AG10803 (cell line): ENCODE data around the gene GRID1.

Experiments
- DNase-seq: peaks from one replicate; pipeline ENCODE4 v3.0.0; 2010; ENCODE audit warnings: low read depth
- H3K4me3 ChIP-seq: 2 replicates; pipeline ENCODE4 v1.5.1; 2011; ENCODE audit warnings: mild to moderate bottlenecking, low read length, control low read depth
- CTCF ChIP-seq: conservative IDR thresholded peaks from 2 replicates; pipeline ENCODE4 v1.5.1; 2011; ENCODE audit warnings: mild to moderate bottlenecking, low read length, control low read depth, inconsistent platforms

The GRID1 gene

GRCh38 chr10:85983051-85983450, 383.5 kb downstream of the GRID1 start:
- no peak overlapping the region for H3K4me3 ChIP-seq
- TF ChIP-seq CTCF = no peak
- DNase-seq = no peak

DNA sequence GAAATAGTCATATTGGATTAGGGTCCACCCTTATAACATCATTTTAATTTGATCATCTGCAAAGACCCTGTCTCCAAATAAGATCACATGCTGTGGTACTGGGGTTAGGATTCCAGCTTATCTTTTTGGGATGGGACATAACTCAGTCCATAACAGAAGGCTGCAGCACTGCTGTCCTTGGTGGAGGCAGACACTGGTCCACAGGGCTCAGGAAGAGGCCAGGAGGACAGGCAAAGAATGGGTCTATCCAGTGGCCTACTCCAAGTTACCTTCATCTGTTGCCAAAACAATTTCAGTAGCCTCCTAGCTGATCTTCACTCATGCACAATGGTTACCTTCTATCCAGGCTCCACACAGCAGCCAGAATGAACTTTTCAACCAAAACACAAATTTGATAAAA, 387.0 kb downstream of the GRID1 start:
- TF ChIP-seq CTCF = no peak
- no peak for DNase-seq
- H3K4me3 ChIP-seq = no peak overlapping the region

- TF ChIP-seq CTCF = no peak
- no peak for DNase-seq
These were observed 387.8 kb downstream of the GRID1 start for GRCh38 chr10:85978566-85979358.

GRCh38 chr10:85977642-85978041, 389.0 kb downstream of the GRID1 start:
- no peak for TF ChIP-seq CTCF
- H3K4me3 ChIP-seq = no peak overlapping the region
- DNase-seq = no peak

More at GRCh38 chr10:85978566-85979358, 387.8 kb downstream of the GRID1 start:
- no peak overlapping the region for H3K4me3 ChIP-seq

GRCh38 chr10:85976267-85976793, 390.3 kb downstream of the GRID1 start:
- H3K4me3 ChIP-seq = no peak overlapping the region
- TF ChIP-seq CTCF = no peak
- DNase-seq = no peak

GRCh38 chr10:85971494-85971893, 395.1 kb downstream of the GRID1 start:
- no peak for TF ChIP-seq CTCF
- DNase-seq = no peak
- no peak overlapping the region for H3K4me3 ChIP-seq

DNA sequence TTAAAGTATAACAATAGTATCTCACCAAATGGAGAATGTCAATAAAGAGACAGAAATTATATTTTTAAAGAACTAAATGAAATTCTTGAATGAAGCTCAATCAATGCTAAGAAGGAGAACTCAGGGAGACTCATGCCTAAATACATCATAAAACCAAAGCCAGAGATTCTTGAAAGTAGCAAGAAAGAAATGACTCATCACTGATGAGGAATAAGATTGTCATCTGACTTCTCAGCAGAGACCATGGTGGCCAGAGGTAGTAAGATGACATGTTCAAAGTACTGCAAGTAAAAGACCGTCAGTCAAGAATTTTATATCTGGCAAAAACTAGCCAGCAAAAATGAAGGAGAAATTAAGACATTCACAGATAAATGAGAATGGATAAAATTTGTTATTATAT, 399.0 kb downstream of the GRID1 start:
- no peak overlapping the region for H3K4me3 ChIP-seq
- no peak for TF ChIP-seq CTCF
- DNase-seq = no peak
